Epithelial cell of prostate (primary cell): ENCODE data around the gene GNAI1.

Source experiments
- DNase-seq: peaks from one replicate; pipeline ENCODE4 v3.0.0-alpha.2; 2011; ENCODE audit warnings: low read depth, low spot score
- H3K27ac ChIP-seq: fragments of 450-650 bp; 2 replicates; pipeline ENCODE4 v1.5.1; 2017; ENCODE audit warnings: mild to moderate bottlenecking

GNAI1 gene

DNA sequence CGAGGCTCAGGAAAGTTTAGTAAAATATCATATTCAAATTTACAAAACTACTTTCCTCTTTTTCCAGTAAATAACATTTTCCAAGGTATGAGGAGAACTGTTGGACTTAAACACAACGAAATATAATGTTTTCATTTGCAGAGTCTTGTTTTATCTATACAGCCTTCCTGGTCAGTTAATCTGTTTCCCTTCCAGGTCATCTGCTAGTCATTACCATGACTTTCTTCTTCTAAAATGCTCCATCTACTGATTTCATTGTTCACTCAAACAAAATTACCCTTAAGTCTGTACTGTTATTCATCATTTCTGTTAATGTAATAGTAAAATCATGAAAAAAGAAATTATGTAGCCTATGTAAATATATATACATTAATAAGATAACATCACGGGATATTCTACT, 69.8 kb downstream of the GNAI1 start:
- DNase-seq, result no peak
- no peak overlapping the region for H3K27ac ChIP-seq

- DNase-seq, result no peak
- no peak overlapping the region for H3K27ac ChIP-seq
Measured at GRCh38 chr7:80204919-80205318, 70.3 kb downstream of the GNAI1 start.

DNA sequence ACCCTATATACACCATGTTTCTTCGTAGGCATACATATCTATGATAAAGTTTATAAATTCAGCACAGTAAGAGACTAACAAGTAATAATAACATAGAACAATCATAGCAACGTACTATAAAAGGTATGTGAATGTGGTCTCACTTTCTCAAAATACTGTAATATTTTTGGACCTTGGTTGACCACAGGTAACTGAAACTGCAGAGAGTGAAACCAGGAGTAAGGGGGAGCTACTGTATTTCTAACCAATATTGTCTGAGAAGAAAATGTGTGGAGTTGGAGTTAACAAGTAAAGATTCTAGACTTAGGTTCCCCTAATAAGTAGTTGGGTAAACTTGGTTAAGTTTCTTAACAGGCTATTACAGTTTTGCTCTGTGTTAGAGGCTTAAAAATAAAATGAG, 72.1 kb downstream of the GNAI1 start:
- no peak overlapping the region for H3K27ac ChIP-seq
- no peak for DNase-seq

DNA sequence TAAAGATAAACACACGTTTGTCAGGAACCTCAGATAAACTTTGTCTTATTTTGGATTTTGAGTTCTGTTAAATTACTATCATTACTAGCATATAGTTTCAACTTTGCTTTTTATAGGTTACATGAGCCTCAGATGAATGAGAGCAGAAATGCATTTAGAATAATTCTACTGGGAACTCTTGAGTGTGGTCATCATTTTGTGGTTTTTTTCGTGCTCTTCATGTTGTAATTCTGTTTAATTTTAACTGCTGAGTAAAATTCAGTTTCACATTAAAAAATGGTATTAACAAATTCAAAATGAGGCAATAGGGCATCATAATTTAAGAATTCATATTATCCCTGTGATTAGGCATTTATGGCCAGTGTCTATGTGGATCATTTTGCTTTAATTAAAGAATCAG, 72.9 kb downstream of the GNAI1 start:
- H3K27ac ChIP-seq, result no peak overlapping the region

GRCh38 chr7:80208700-80209099, 74.1 kb downstream of the GNAI1 start:
- DNase-seq, result no peak
- H3K27ac ChIP-seq, result no peak overlapping the region

More for the DNA sequence above, 72.9 kb downstream of the GNAI1 start:
- DNase-seq, result no peak

- DNase-seq, result no peak
- no peak overlapping the region for H3K27ac ChIP-seq
Measured at GRCh38 chr7:80210400-80210799, 75.8 kb downstream of the GNAI1 start.

GRCh38 chr7:80213814-80214213, 79.2 kb downstream of the GNAI1 start:
- no peak for DNase-seq
- H3K27ac ChIP-seq, result no peak overlapping the region

DNA sequence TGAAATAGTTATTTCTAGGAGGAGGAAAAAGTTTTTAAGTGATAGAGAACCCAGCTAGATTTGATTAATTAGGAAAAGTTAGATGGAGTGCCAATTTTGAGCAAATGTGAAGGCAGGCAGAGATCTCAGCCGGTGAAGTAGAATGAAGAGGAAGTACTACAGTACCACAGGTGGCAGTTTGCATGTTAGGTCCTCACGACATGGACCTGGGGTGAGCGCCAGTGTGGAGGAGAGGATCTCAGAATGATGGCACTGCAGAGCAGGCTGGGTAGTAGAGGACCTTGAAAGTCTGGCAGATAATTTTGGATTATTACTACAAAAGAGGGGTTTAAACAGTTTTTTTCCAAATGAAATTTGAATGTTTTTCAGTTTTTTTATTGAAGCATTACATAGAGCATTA, 81.1 kb downstream of the GNAI1 start:
- H3K27ac ChIP-seq, result no peak overlapping the region
- DNase-seq, result no peak

- H3K27ac ChIP-seq, result no peak overlapping the region
- DNase-seq, result no peak
Measured at GRCh38 chr7:80216996-80217842, 82.6 kb downstream of the GNAI1 start.

DNA sequence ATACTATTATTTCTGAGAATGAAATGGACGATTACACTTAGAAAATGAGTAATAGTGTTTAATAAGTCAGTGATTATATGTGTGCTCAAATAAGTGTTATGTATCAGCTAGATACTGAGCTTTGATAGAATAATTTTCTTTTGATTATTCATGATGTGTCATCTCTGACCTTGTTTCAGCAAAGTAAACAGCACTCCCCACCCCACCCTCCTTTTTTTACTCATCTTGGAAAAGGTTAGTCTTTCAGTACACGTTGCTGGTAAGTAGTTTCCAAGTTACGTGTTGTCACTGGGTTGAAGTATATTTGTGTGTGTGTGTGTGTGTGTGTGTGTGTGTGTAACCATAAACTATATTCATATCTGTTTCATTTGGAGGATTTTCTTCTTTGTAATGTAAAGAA, 84.1 kb downstream of the GNAI1 start:
- peak overlapping the region; percentile 58 for H3K27ac ChIP-seq
- peak; percentile 92 for DNase-seq

GRCh38 chr7:80220022-80220634, 85.5 kb downstream of the GNAI1 start:
- H3K27ac ChIP-seq, result no peak overlapping the region
- no peak for DNase-seq

- DNase-seq, result no peak
- H3K27ac ChIP-seq, result no peak overlapping the region
Measured at GRCh38 chr7:80224415-80224814, 89.8 kb downstream of the GNAI1 start.

DNA sequence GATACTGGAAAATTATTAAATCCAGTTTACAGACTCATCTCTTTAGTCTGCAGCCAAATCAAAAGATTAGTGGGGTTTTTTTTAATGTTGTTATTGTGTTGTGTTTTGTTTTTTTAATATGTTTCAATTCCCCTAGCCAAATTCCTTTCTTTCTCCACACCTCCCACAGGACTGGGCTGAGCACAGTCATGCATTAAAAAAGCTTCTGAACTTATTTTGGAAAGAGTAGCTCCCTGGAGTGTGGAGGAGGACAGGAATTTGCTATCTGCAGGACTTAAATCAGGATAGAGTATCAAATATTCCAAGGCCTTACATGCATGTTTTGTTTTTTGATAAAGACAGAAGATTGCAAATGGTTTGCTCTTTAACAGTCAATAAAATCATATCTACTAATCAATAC, 90.7 kb downstream of the GNAI1 start:
- H3K27ac ChIP-seq, result no peak overlapping the region
- no peak for DNase-seq

DNA sequence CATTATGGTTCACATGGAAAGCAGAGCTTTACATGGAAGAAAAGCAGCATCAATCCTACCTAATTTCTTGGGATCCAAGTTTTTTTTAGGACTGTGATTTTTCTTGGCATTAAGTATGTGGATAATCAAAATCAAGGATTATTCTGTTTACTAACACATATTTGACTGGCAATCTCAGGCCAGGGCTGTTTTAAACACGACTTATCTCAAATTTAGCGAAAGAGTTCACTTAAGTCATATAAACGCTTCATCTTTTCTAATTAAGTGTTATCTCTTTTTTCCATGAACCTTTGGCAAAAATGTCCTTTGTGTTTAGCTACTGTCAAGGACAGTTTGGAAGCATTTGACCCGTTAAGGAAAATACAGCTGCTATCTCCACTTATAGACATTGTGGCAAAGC, 92.0 kb downstream of the GNAI1 start:
- no peak for DNase-seq
- no peak overlapping the region for H3K27ac ChIP-seq

GRCh38 chr7:80230327-80230726, 95.7 kb downstream of the GNAI1 start:
- DNase-seq, result no peak
- H3K27ac ChIP-seq, result peak overlapping the region; percentile 69

DNA sequence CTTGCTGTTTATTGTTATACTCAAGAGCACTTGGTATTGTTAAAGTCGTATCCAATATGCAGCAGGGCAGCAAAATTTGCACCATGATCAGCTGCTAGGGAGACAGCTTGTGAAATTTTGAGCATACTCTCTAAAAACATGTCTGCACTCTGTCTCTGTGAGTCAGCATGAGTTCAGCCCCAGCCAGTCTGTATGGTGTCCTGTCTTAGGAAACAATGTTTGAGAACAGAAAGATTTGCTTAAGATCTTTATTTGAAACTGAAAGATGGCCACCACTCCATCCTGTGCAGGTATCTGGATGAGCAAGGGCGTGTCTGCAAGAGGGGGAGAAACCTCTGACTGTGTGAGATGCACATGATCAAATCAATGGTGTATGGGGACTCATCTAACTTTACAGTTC, 97.1 kb downstream of the GNAI1 start:
- DNase-seq, result peak; percentile 60
- H3K27ac ChIP-seq, result peak overlapping the region; percentile 69

- H3K27ac ChIP-seq, result peak overlapping the region; percentile 69
- peak; percentile 60 for DNase-seq
Measured at GRCh38 chr7:80232979-80233724, 98.5 kb downstream of the GNAI1 start.

DNA sequence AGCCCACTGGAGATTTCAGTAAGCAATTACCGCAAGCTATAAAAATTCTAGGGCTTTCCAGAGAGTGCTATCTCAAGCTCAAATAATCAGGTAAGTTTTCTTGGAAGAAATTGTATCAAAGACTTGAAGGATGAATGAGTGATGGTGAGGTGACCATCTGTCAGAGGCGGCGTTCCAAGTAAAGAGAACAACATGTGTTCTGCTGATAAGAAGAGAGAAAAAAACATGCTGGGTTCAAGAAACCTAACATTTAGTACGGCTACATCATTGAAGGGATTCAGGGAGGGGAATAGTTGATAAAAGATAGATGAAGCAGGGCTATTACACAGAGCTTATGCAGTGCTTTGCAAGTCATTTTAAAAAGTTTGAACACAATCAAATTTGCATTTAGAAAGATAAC, 100.7 kb downstream of the GNAI1 start:
- H3K27ac ChIP-seq, result no peak overlapping the region

DNA sequence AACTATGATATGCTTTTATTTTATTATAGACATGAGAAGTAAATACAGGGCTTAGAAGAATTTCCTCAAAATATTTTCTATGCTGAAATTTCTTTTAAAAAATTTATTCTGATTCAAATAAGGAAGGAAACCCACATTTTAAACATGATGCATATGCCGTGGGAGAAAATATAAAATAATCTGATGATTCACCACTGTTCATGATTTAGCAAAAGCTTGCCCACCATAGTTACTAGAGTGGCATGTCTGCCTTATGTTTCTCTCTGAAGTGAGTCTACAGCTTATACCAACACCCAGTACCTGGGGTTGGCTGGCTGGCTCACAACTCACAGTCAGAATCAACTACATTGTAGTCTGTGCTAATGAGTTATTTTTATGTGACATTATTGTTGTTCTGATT, 102.0 kb downstream of the GNAI1 start:
- no peak for DNase-seq
- H3K27ac ChIP-seq, result no peak overlapping the region

More for the DNA sequence above, 100.7 kb downstream of the GNAI1 start:
- DNase-seq, result no peak

GRCh38 chr7:80240265-80241025, 105.8 kb downstream of the GNAI1 start:
- no peak overlapping the region for H3K27ac ChIP-seq
- DNase-seq, result no peak
